Measurements from ENCODE around the gene CYB561. TPM values are rescaled to one million over a fixed set of nuclear protein-coding genes. Genes with fewer than 3 reads are reported as not detected.
A peak's percentile ranks its signal among the peaks of the same experiment; 100 is the strongest.

CYB561 gene
- total and polyA plus RNA-seq, 9 of the 15 experiments (the other 6 are each of a cell fraction or from before 2014, with no cell fraction given): 4.0 to 30.8 (median 17.4) TPM

- TF ChIP-seq, protein P1, sequence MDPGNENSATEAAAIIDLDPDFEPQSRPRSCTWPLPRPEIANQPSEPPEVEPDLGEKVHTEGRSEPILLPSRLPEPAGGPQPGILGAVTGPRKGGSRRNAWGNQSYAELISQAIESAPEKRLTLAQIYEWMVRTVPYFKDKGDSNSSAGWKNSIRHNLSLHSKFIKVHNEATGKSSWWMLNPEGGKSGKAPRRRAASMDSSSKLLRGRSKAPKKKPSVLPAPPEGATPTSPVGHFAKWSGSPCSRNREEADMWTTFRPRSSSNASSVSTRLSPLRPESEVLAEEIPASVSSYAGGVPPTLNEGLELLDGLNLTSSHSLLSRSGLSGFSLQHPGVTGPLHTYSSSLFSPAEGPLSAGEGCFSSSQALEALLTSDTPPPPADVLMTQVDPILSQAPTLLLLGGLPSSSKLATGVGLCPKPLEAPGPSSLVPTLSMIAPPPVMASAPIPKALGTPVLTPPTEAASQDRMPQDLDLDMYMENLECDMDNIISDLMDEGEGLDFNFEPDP (CRISPR knock-in tag; IDR thresholded peaks at IDR 0.05): no peak
- TF ChIP-seq ZNF655 (CRISPR knock-in tag; IDR thresholded peaks at IDR 0.05) (no peak), XRCC4 (IDR thresholded peaks at IDR 0.05; ENCODE audit: extremely low read depth, insufficient read depth, insufficient read length) (no peak), ZNF695 (CRISPR knock-in tag; IDR thresholded peaks at IDR 0.05) (no peak), KDM4B (IDR thresholded peaks at IDR 0.05; ENCODE audit: borderline replicate concordance in 2 of 2, low read depth in 1 of 2) (no peak), ZNF507 (tag; conservative IDR thresholded peaks at IDR 0.05) (no peak), RFX1 (IDR thresholded peaks at IDR 0.05) (no peak), SMAD3 (CRISPR knock-in tag; conservative IDR thresholded peaks at IDR 0.05) (no peak), NR4A1 (CRISPR knock-in tag; IDR thresholded peaks at IDR 0.05) (no peak), NR4A1 (tag; IDR thresholded peaks at IDR 0.05) (no peak), HIVEP1 (CRISPR knock-in tag; IDR thresholded peaks at IDR 0.05) (no peak), ZNF398 (CRISPR knock-in tag; IDR thresholded peaks at IDR 0.05) (no peak), FOSL1 (tag; conservative IDR thresholded peaks at IDR 0.05) (no peak), ZNF24 (IDR thresholded peaks at IDR 0.05) (no peak), JUN (IDR thresholded peaks at IDR 0.05; ENCODE audit: borderline replicate concordance, low read depth, low read length) (no peak), JUN (CRISPR knock-in tag; IDR thresholded peaks at IDR 0.05; ENCODE audit: borderline replicate concordance) (no peak), TAF1 (IDR thresholded peaks at IDR 0.05; ENCODE audit: control insufficient read depth, extremely low read depth, insufficient read depth, low read length, severe bottlenecking) (peak; percentile 29), GATAD2B (IDR thresholded peaks at IDR 0.05; ENCODE audit: borderline replicate concordance) (peak; percentile 30; the same call in 1 of the 2 replicates), MCM5 (IDR thresholded peaks at IDR 0.05; ENCODE audit: low read depth) (no peak), EP300 (IDR thresholded peaks at IDR 0.05; ENCODE audit: low read length) (peak; percentile 85; the same call in 1 of the 2 replicates), CHD4 (IDR thresholded peaks at IDR 0.05; ENCODE audit: insufficient read depth, insufficient replicate concordance, low read depth, low read length, poor library complexity, severe bottlenecking) (no peak)
- TF ChIP-seq, protein P2, sequence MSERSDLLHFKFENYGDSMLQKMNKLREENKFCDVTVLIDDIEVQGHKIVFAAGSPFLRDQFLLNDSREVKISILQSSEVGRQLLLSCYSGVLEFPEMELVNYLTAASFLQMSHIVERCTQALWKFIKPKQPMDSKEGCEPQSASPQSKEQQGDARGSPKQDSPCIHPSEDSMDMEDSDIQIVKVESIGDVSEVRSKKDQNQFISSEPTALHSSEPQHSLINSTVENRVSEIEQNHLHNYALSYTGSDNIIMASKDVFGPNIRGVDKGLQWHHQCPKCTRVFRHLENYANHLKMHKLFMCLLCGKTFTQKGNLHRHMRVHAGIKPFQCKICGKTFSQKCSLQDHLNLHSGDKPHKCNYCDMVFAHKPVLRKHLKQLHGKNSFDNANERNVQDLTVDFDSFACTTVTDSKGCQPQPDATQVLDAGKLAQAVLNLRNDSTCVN (CRISPR knock-in tag; IDR thresholded peaks at IDR 0.05): no peak
Observed at GRCh38 chr17:63419949-63420867, 25.9 kb downstream of the CYB561 start (continued).
